Heart right ventricle (tissue), 16 donors: ENCODE data around the gene PELI2. TPM values are rescaled to one million over a fixed set of nuclear protein-coding genes. Genes with fewer than 3 reads are reported as not detected.

ENCODE experiments used
- ATAC-seq, 8 donors: fragments of 200-7000 bp; cut with Tn5 transposase; one replicate each; pipeline ENCODE4 v1.9.1; 2020; ENCODE audit warnings: mild to moderate bottlenecking in 8 of 8, moderate library complexity in 8 of 8, moderate number of reproducible peaks in 1 of 8
- DNase-seq, 2 donors: peaks; one replicate each; pipeline ENCODE4 v3.0.0-alpha.2; 2020
- H3K27ac ChIP-seq, 10 donors: fragments of 200-600 bp; sonication (generic) in 2 of 10; one replicate each; pipeline versions ENCODE4 v1.5.0 to v1.8.0; 2020 to 2022; ENCODE audit warnings: mild to moderate bottlenecking in 3 of 10
- H3K27me3 ChIP-seq, 7 donors: fragments of 200-600 bp; one replicate each; pipeline ENCODE4 v1.8.0; 2021 to 2022; ENCODE audit warnings: mild to moderate bottlenecking in 2 of 7
- H3K36me3 ChIP-seq, 9 donors: fragments of 200-600 bp; sonication (generic) in 1 of 9; one replicate each; pipeline versions ENCODE4 v1.5.0 to v1.8.0; 2020 to 2022; ENCODE audit warnings: mild to moderate bottlenecking in 2 of 9
- H3K4me1 ChIP-seq, 9 donors: fragments of 200-600 bp; sonication (generic) in 1 of 9; one replicate each; pipeline versions ENCODE4 v1.5.0 to v1.8.0; 2020 to 2022; ENCODE audit warnings: mild to moderate bottlenecking in 4 of 9
- H3K4me3 ChIP-seq, 10 donors: fragments of 200-600 bp; sonication (generic) in 2 of 10; one replicate each; pipeline versions ENCODE4 v1.5.0 to v1.8.0; 2020 to 2022; ENCODE audit warnings: mild to moderate bottlenecking in 7 of 10, moderate library complexity in 2 of 10
- H3K9me3 ChIP-seq, 11 donors: fragments of 200-600 bp in 10 of 11; sonication (generic) in 2 of 11; one replicate each; pipeline versions ENCODE4 v1.5.0 to v1.8.0; 2013 to 2022; ENCODE audit warnings: mild to moderate bottlenecking in 2 of 11, control low read depth in 1 of 11, moderate library complexity in 1 of 11
- WGBS, 2 donors: extraction: QIAGEN DNeasy Blood & Tissue Kit; methylation state at CpG; one replicate each; pipeline ENCODE4 v1.1.7; 2013; ENCODE audit warnings: inconsistent platforms in 1 of 2; 5-methylcytosine and 5-hydroxymethylcytosine counted together
- intact Hi-C, 10 donors: fragments of 100-400 bp; cut with DNase I; formaldehyde crosslinking; loops; one replicate each; pipeline versions ENCODE4 v1.11.1 to v1.14.2; 2022
- polyA plus RNA-seq, 2 donors: library from polyadenylated mRNA; stranded (reverse); fragments of 200-250 nt; gene quantifications; one replicate each; pipeline ENCODE4 v1.2.3, GENCODE V29; 2013
- total RNA-seq, 10 donors: library from RNA; stranded (reverse); fragmentation: NEBNext Ultra II Directional in 3 of 10; extraction: Animal tissue kit (Norgen Biotek cat#: 25700) in 3 of 10; gene quantifications; one replicate each; pipeline versions ENCODE4 v1.2.1 to v1.2.4, GENCODE V29; 2021 to 2023
- TF ChIP-seq, protein P1 (sequence below), 9 donors: fragments of 200-600 bp; sonication (generic) in 2 of 9; IDR thresholded peaks; one replicate each; pipeline versions ENCODE4 v1.5.0 to v1.8.0; 2021 to 2022; ENCODE audit warnings: antibody characterized with exemption in 9 of 9, mild to moderate bottlenecking in 5 of 9, moderate library complexity in 1 of 9
- donor health status: Arrhythmogenic right ventricular cardiomyopathy.
- donor health status: ischemic (EF 13 %, LVEDD 7.1; RV severe dilation, severe dysfunction).
- donor health status: healthy with polysubstance abuse.
- donor health status: DM: no; HTN: yes; CAD: no.
- donor health status: DM: no; HTN: no; CAD: no.
- donor health status: ischemic (EF 25% LVEDD 6.9; RV normal size, moderate dysfunction).
- donor health status: ischemic (EF 25% LVEDD 5.7; RV mildly dilated, moderate dysfunction).
- donor health status: healthy.
- donor health status: DM: yes; HTN: yes; CAD: no.
- donor health status: Ischemic cardiomyopathy.
- donor health status: ischemic (EF 35%, LVEDD 5.7; RV mildly dilated, moderate dysfunction).
- donor health status: nonischemic (EF 11% LVEDD 7.7; RV severe dilation, severe dysfunction).
- donor health status: DM: yes; HTN: yes; CAD: no.
- donor health status: PGD.
- donor health status: ischemic (EF 29% LVEDD 5.4; RV normal size, mild dysfunction).
- donor health status: nonischemic (EF 23%, LVEDD 6.1; RV moderate dilation, normal function).

PELI2 gene
- total and polyA plus RNA-seq, 12 donors, result 0.87 to 4.9 (median 2.0) TPM

DNA sequence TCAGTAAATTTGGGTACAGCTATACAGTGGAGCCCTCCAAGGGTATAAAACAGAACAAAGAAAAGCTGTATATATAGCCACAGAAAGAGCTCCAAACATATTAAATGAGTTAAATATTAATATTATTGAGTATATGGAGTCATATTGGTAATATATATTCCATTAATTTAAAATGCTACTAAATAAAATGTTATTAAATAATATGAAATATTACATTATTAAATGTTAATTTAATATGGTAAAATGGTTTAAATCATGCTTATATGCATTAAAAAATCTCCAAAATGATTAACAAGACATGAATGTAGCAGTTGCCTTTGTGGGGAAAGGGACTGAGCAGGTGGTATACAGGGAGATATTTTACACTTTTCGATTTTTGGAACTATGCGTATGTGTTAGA is 164.0 kb downstream of the PELI2 start:
- Histone ChIP-seq H3K27me3 (no peaks in the 10 kb centered on the region), H3K9me3 (no peaks in the 10 kb centered on the region), H3K27ac (no peak overlapping the region), H3K4me1 (no peaks in the 10 kb centered on the region), H3K36me3 (peaks cover 0 to 10% (median 0%) of the 10 kb centered on the region in 9 donors), H3K4me3 (no peak overlapping the region)
- intact Hi-C loops, result no loop called here
- TF ChIP-seq, protein P1, sequence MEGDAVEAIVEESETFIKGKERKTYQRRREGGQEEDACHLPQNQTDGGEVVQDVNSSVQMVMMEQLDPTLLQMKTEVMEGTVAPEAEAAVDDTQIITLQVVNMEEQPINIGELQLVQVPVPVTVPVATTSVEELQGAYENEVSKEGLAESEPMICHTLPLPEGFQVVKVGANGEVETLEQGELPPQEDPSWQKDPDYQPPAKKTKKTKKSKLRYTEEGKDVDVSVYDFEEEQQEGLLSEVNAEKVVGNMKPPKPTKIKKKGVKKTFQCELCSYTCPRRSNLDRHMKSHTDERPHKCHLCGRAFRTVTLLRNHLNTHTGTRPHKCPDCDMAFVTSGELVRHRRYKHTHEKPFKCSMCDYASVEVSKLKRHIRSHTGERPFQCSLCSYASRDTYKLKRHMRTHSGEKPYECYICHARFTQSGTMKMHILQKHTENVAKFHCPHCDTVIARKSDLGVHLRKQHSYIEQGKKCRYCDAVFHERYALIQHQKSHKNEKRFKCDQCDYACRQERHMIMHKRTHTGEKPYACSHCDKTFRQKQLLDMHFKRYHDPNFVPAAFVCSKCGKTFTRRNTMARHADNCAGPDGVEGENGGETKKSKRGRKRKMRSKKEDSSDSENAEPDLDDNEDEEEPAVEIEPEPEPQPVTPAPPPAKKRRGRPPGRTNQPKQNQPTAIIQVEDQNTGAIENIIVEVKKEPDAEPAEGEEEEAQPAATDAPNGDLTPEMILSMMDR (IDR thresholded peaks at IDR 0.05), result no peak
- DNase-seq (no peak), ATAC-seq (no peak)
- 99% methylated on average over 2 of the region's 2 CpGs for WGBS, 2 donors

DNA sequence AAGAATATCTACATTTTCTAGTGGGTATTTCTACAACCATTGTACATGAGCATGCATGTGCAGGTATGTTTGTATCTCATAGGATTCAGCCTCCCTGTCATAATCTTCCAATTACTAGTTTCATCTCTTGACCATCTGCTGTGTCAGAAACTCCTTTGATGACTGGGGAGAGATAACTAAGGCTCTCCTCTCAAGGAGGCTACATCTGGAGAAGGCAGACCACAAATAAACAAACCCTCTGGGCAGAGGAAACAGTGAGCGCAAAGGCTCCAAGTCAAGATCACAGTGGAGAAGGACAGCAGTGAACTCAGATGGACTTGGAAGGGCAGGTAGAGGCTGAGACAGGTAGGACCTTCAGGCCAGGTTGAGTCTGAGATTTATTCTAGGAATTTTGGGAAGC is 166.4 kb downstream of the PELI2 start:
- ATAC-seq, result no peak

DNA sequence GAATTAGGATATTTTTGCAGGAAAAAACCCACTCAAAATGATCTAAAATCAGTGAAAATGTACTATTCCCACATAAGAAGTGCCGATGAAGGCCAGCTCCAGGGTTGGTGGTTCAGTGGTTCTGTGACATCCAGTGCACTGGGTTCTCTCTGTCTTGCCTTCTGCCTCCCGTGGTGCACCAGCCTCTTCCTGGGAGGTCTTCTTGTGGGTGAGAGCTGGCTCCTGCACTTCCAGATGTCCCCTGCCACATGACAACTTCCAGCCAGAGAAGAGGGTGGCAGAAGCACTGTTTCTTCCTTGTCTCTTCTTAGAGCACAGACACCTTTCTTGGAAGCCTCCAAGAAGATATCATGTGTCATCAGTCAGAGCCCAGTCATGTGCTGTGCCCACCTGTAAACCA is 170.9 kb downstream of the PELI2 start:
- TF ChIP-seq, protein P1 (IDR thresholded peaks at IDR 0.05), result no peak
- Histone ChIP-seq H3K27me3 (no peaks in the 10 kb centered on the region), H3K9me3 (no peaks in the 10 kb centered on the region), H3K27ac (no peak overlapping the region), H3K4me1 (no peaks in the 10 kb centered on the region), H3K36me3 (peaks cover 0 to 36% (median 4%) of the 10 kb centered on the region in 9 donors), H3K4me3 (no peak overlapping the region)
- 81 to 92% methylated on average over 2 of the region's 2 CpGs for WGBS, 2 donors
- ATAC-seq (no peak), DNase-seq (no peak)
- intact Hi-C loops, result no loop called here

More for the DNA sequence above, 166.4 kb downstream of the PELI2 start:
- Histone ChIP-seq H3K4me3 (no peak overlapping the region), H3K9me3 (no peaks in the 10 kb centered on the region), H3K27ac (no peak overlapping the region), H3K27me3 (no peaks in the 10 kb centered on the region), H3K4me1 (no peaks in the 10 kb centered on the region), H3K36me3 (peaks cover 0 to 22% (median 0%) of the 10 kb centered on the region in 9 donors)
- intact Hi-C loops, result no loop called here
- no peak for DNase-seq
- WGBS, 2 donors, result 97 to 98% methylated on average over 1 of the region's 1 CpG
- TF ChIP-seq, protein P1 (IDR thresholded peaks at IDR 0.05), result no peak

DNA sequence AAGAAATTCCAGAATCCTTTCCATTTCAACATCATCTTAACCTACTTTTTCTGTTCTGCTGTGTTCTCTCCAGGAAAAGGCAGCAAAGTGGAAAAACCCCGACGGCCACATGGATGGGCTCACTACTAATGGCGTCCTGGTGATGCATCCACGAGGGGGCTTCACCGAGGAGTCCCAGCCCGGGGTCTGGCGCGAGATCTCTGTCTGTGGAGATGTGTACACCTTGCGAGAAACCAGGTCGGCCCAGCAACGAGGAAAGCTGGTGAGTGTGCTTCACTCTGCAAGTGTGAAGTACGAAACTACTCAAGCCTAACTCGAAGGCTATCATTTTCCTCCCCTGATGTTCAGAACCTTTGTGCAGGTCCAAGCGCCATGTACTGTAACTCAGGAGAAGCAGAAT is 172.0 kb downstream of the PELI2 start:
- Histone ChIP-seq H3K4me3 (no peak overlapping the region), H3K27me3 (no peaks in the 10 kb centered on the region), H3K27ac (no peak overlapping the region), H3K36me3 (peaks cover 0 to 40% (median 4%) of the 10 kb centered on the region in 9 donors), H3K9me3 (no peaks in the 10 kb centered on the region), H3K4me1 (no peaks in the 10 kb centered on the region)
- DNase-seq (no peak), ATAC-seq (no peak)
- 93 to 96% methylated on average over 14 of the region's 14 CpGs for WGBS, 2 donors
- TF ChIP-seq, protein P1 (IDR thresholded peaks at IDR 0.05), result no peak
- intact Hi-C loops, result no loop called here
